Stimulated activated effector memory CD8-positive, alpha-beta T cell treated with anti-CD3 and anti-CD28 coated beads, Interleukin-12 subunit alpha, Interleukin-12 subunit beta, amount 100 ng/mL, for 72 hours (primary cell): Measurements from ENCODE around the gene PNPLA4.

Experiments
- ATAC-seq: fragments of 150-1000 bp; cut with Tn5 transposase; 2 replicates; pipeline ENCODE4 v1.10.0; 2021
- DNase-seq, 2 donors: peaks; one replicate each; pipeline ENCODE4 v3.0.0; 2021 to 2022; ENCODE audit warnings: low spot score in 2 of 2
- H3K27ac Mint-ChIP-seq: one replicate; pipeline ENCODE4 v1.8.0; 2022; ENCODE audit warnings: mild to moderate bottlenecking, mixed read lengths
- H3K36me3 Mint-ChIP-seq: one replicate; pipeline ENCODE4 v1.8.0; 2022; ENCODE audit warnings: mild to moderate bottlenecking, mixed read lengths
- H3K4me1 Mint-ChIP-seq: one replicate; pipeline ENCODE4 v1.8.0; 2022; ENCODE audit warnings: mixed read lengths
- H3K4me3 Mint-ChIP-seq: one replicate; pipeline ENCODE4 v1.8.0; 2022; ENCODE audit warnings: mild to moderate bottlenecking, mixed read lengths
- H3K9me3 Mint-ChIP-seq: one replicate; pipeline ENCODE4 v1.8.0; 2022; ENCODE audit warnings: mixed read lengths

The PNPLA4 gene

DNA sequence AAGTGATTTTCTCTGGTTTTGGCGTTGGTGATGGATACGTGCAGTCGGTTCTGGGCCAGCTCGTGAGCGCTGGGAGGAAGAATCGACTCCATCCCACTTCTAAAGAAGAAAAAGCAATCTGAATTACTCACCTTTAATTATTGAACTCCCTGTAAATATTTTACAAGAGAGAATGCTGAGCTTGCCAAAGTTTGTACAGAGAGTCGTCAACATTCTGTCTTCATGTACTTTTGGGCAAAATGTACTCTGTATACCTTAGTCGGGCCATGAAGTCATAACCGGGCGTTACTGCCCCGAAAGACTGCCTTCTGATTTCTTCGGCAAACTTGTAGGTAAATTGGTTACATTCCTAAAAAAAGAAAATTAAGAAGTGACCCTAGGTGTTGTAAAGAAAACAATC is 5.5 kb downstream of the PNPLA4 start:
- DNase-seq (no peak), ATAC-seq (no peak)
- Mint-ChIP-seq H3K4me1 (no peaks in the 10 kb centered on the region), H3K4me3 (no peak overlapping the region), H3K27ac (no peak overlapping the region), H3K9me3 (no peaks in the 10 kb centered on the region), H3K36me3 (no peaks in the 10 kb centered on the region)

DNA sequence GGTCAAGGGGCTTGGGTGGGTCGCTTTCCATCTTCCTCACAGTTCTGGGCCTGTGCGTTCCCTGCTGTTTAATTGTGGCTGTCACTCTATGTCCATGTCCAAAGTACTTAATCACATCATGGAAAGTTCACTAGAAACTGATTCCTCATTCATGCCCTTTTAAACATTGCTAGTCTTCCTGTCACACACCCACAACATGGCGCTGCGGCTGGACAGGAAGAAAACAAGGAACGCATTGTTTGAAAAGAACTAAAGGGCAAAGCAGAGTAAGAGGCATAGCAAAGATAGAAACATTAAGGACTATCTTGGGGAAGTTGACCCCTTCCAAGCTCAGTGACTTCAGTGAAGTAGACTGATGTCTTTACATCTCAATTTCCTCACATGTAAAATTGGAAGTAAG is 18.4 kb downstream of the PNPLA4 start:
- Mint-ChIP-seq H3K36me3 (peaks cover 6% of the 10 kb centered on the region), H3K4me3 (no peak overlapping the region), H3K4me1 (no peaks in the 10 kb centered on the region), H3K27ac (no peak overlapping the region), H3K9me3 (no peaks in the 10 kb centered on the region)
- no peak for ATAC-seq
- no peak for DNase-seq

DNA sequence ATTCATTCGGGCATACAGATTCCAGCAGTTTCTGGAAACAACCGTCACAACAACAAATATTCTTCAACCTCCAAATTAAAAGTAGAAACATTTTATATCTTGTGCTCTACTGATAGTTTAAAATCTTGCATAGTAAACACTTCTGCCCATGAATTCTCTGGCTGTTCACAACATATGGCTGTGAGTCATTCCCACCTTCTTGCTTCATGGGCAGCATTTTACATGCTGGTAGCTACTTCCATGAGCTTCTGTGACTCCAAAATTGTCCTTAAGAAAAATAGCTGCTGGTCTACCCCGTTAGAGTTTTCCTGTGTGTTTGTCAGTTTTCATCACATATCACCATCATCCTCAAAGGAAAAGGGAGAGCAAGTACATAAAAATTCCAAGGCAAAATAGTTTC is 22.7 kb downstream of the PNPLA4 start:
- Mint-ChIP-seq H3K4me1 (no peaks in the 10 kb centered on the region), H3K27ac (no peak overlapping the region)

DNA sequence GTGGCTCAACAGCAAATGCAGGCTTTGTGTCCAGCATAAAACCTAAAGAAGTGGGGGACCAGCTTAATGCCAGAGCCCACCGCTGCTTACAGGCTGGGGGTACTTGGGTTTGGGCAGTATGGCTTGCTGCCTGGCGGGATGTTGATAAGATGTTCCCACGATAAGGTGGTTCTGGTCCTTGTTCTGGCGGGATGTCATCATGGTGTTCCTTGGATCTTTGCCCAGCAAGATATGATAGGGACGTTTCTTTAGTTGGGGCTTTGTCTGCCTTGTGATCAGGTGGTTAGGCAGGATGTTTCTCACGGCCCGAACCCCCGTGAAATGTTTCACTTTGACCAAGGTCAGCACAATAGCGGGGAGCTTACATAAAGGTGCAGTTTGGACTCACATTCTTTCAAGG is 35.3 kb downstream of the PNPLA4 start:
- DNase-seq (no peak), ATAC-seq (no peak)
- no peaks in the 10 kb centered on the region for H3K4me1 Mint-ChIP-seq
- no peak overlapping the region for H3K4me3 Mint-ChIP-seq
- H3K27ac Mint-ChIP-seq, result no peak overlapping the region
- H3K9me3 Mint-ChIP-seq, result peaks cover under 1% of the 10 kb centered on the region
- no peaks in the 10 kb centered on the region for H3K36me3 Mint-ChIP-seq

More for the DNA sequence above, 22.7 kb downstream of the PNPLA4 start:
- DNase-seq (no peak), ATAC-seq (no peak)
- no peaks in the 10 kb centered on the region for H3K9me3 Mint-ChIP-seq
- H3K4me3 Mint-ChIP-seq, result no peak overlapping the region
- H3K36me3 Mint-ChIP-seq, result peaks cover 12% of the 10 kb centered on the region

DNA sequence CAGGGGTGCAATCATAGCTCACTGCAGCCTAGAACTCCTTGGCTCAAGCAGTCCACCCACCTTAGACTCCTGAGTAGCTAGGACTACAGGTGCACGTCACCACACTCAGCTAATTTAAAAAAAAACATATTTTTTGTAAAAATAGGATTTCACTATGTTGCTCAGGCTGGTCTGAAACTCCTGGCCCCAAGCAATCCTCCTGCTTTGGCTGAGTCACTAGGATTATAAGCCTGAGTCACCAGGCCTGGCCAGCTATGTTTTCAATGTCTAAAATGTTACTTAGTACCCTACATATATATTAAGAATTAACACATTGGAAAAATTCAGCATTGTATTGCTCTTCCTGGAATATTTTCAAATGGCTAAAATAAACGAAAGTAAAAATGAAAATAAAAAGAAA is 37.5 kb downstream of the PNPLA4 start:
- H3K9me3 Mint-ChIP-seq, result peaks cover 4% of the 10 kb centered on the region
- DNase-seq (no peak), ATAC-seq (no peak)
- no peak overlapping the region for H3K27ac Mint-ChIP-seq
- no peaks in the 10 kb centered on the region for H3K4me1 Mint-ChIP-seq
- no peaks in the 10 kb centered on the region for H3K36me3 Mint-ChIP-seq
- H3K4me3 Mint-ChIP-seq, result no peak overlapping the region

DNA sequence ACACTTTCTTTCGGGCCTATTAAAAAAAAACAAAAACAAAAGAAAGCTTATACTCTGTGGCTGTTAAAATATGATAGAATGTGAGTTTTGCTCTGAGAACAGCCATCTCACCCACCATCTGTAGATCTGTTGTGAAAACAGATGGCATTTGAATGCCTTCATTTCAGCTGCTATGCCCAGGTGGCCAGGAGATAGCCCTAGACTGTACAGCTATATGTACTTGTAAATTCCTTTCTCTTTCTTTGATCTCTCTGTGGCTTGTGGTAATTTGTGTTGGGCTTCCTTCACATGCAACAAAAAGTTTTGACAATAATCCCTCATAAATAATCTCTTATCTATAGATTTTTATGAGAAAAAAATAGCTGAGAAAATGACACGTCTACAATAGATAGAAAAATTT is 38.1 kb downstream of the PNPLA4 start:
- no peak overlapping the region for H3K4me3 Mint-ChIP-seq
- no peak overlapping the region for H3K27ac Mint-ChIP-seq
- H3K9me3 Mint-ChIP-seq, result peaks cover 4% of the 10 kb centered on the region
- H3K36me3 Mint-ChIP-seq, result no peaks in the 10 kb centered on the region
- ATAC-seq (no peak), DNase-seq (no peak)
- H3K4me1 Mint-ChIP-seq, result no peaks in the 10 kb centered on the region

DNA sequence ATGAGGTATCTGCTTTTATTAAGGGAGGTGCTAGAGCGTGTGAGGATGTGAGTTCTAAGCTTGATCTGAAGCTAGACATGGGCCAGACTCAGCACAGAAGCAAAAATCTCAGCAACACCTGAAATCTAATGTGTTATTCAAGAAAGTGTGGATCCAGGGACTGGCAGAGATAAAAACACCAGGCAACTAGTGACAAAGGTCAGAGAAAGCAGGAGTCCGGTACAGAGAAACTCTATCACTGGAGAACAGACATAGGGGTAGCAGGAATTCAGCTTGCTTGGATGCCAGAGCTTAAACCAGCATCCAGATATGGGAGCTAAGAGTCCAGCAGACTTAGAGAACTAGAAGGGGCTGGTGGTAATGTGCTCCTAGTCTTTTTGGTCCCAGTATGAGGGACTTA is 50.3 kb downstream of the PNPLA4 start:
- Mint-ChIP-seq H3K4me3 (no peak overlapping the region), H3K36me3 (no peaks in the 10 kb centered on the region), H3K4me1 (no peaks in the 10 kb centered on the region), H3K9me3 (peaks cover 2% of the 10 kb centered on the region), H3K27ac (no peak overlapping the region)
- DNase-seq, result no peak
- ATAC-seq, result no peak

DNA sequence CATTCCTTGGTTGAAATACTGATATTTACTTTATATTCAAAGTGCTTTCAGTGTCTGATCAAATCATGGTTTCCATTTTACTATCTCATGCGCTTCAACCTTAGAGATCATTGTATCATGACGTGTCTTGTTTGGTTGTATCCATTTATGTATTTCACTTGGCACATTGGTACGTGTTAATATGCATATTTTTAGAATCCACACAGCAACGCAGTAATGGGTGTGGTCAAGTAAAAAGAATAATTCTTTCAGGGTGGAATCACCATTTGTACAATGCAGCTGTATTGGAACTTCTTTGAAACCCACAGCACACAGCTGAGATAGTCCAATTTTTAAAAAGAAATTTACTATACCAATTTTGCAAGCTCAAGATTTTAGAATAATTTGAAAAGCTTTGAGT is 55.2 kb downstream of the PNPLA4 start:
- ATAC-seq (no peak), DNase-seq (no peak)
- Mint-ChIP-seq H3K9me3 (no peaks in the 10 kb centered on the region), H3K4me1 (no peaks in the 10 kb centered on the region), H3K4me3 (no peak overlapping the region), H3K27ac (no peak overlapping the region), H3K36me3 (no peaks in the 10 kb centered on the region)

DNA sequence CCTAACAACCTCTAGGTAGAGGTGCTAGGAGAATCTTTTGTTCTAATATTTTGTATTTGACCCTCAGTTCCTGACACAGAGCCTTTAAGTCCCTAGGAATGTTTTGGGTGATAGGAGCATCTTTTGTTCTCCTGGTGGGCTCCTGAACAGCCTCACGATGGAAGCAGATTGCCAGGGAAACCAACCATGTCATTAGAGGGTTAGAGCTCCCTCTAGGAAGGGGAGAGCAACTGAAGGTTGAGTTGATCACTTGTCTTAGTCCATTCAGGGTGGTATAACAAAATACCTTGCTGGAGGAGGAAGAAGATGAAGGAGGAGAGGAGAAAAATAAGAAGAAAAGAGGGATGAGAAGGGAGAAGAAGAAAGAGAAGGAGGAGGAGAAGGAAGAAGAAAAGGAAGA is 75.0 kb downstream of the PNPLA4 start:
- no peak overlapping the region for H3K4me3 Mint-ChIP-seq
- H3K27ac Mint-ChIP-seq, result no peak overlapping the region
- no peak for ATAC-seq

More for the DNA sequence above, 75.0 kb downstream of the PNPLA4 start:
- no peaks in the 10 kb centered on the region for H3K9me3 Mint-ChIP-seq
- DNase-seq, result no peak
- no peaks in the 10 kb centered on the region for H3K4me1 Mint-ChIP-seq
- H3K36me3 Mint-ChIP-seq, result no peaks in the 10 kb centered on the region
